Activated T-cell treated with anti-CD3 and anti-CD28 coated beads, Interleukin-2, amount 50 U/mL, for 48 hours (primary cell): Measurements from ENCODE around the gene NUP210.

ENCODE experiments used
- DNase-seq, 2 experiments: peaks; one replicate each; pipeline ENCODE4 v3.0.0-alpha.2; 2020

NUP210 gene

GRCh38 chr3:13317596-13318320 lies 102.4 kb downstream of the NUP210 start:
- DNase-seq: no peak

GRCh38 chr3:13316603-13317002 lies 103.5 kb downstream of the NUP210 start:
- no peak for DNase-seq

- DNase-seq: no peak
These were observed 105.2 kb downstream of the NUP210 start for GRCh38 chr3:13314877-13315276.

- no peak for DNase-seq
These were observed 106.3 kb downstream of the NUP210 start for GRCh38 chr3:13313813-13314212.

GRCh38 chr3:13309004-13309403 lies 111.1 kb downstream of the NUP210 start:
- no peak for DNase-seq

- DNase-seq: peak; percentile 43 to 56
These were observed 111.7 kb downstream of the NUP210 start for GRCh38 chr3:13308380-13308801.

GRCh38 chr3:13307041-13307440 lies 113.1 kb downstream of the NUP210 start:
- DNase-seq: no peak

GRCh38 chr3:13305623-13306022 lies 114.5 kb downstream of the NUP210 start:
- DNase-seq: no peak

- DNase-seq: no peak
These were observed 116.7 kb downstream of the NUP210 start for GRCh38 chr3:13303410-13303809.

GRCh38 chr3:13301286-13301987 lies 118.7 kb downstream of the NUP210 start:
- DNase-seq: no peak

- no peak for DNase-seq
These were observed 119.4 kb downstream of the NUP210 start for GRCh38 chr3:13300546-13301285.

GRCh38 chr3:13299531-13300155 lies 120.5 kb downstream of the NUP210 start:
- no peak for DNase-seq

GRCh38 chr3:13296662-13297061 lies 123.5 kb downstream of the NUP210 start:
- DNase-seq: no peak

- no peak for DNase-seq
These were observed 125.4 kb downstream of the NUP210 start for GRCh38 chr3:13294442-13295351.

- DNase-seq: no peak
These were observed 127.7 kb downstream of the NUP210 start for GRCh38 chr3:13292375-13292774.

GRCh38 chr3:13290941-13291340 lies 129.2 kb downstream of the NUP210 start:
- no peak for DNase-seq

- no peak for DNase-seq
These were observed 130.3 kb downstream of the NUP210 start for GRCh38 chr3:13289771-13290285.

- DNase-seq: no peak
These were observed 131.1 kb downstream of the NUP210 start for GRCh38 chr3:13288732-13289718.

GRCh38 chr3:13287833-13288232 lies 132.3 kb downstream of the NUP210 start:
- DNase-seq: no peak

GRCh38 chr3:13286873-13287272 lies 133.2 kb downstream of the NUP210 start:
- no peak for DNase-seq
